ENCODE data around the gene SHISAL1.
"Not testable (repeated sequence)": the region's sequence is repeated elsewhere in the genome, so short reads cannot be mapped to it uniquely, and the experiment has no call there.

SHISAL1 gene

DNA sequence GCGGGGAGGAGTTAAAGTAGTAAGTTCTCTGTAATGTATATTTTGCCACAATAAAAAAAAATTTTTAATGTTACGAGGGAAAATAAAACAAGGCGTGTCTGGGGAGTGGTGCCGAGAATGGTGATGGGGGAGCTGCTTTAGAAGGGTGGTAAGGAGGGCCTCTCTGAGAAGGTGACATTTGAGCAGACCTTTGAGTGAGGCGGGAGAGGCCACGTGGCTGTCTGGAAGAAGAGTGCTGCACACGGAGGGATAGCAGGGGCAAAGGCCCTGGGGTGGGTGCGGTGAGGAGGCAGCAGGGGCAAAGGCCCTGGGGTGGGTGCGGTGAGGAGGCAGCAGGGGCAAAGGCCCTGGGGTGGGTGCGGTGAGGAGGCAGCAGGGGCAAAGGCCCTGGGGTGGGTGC, 10.4 kb downstream of the SHISAL1 start:
- DNase-seq (ENCODE audit: low read depth), result not testable (repeated sequence)

GRCh38 chr22:44301039-44301438, 11.7 kb downstream of the SHISAL1 start:
- DNase-seq (ENCODE audit: low read depth), result no peak

- no peak for DNase-seq (ENCODE audit: low read depth)
These were observed 13.6 kb downstream of the SHISAL1 start for GRCh38 chr22:44299124-44299523.

- no peak for DNase-seq (ENCODE audit: low read depth)
These were observed 14.2 kb downstream of the SHISAL1 start for GRCh38 chr22:44298406-44299091.

GRCh38 chr22:44297470-44298061, 15.2 kb downstream of the SHISAL1 start:
- no peak for DNase-seq (ENCODE audit: low read depth)

DNA sequence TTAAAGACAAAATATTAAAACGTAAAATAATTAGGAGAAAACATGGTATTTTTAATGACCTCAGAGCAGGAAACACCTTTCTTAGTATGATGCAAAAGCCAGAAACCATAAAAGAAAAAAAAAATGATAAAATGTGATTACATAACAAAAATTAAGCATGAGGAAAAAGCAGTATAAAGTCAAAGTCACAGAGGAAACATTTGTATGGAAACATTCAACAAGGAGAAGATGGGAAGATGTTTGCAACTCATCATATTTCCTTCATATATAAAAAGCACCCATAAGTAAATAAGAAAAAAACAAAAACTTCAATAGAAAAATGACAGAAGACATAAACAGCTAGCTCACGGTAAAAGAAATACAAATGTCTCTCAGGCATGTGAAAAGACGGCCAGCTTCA, 17.3 kb downstream of the SHISAL1 start:
- DNase-seq (ENCODE audit: low read depth), result no peak

- DNase-seq (ENCODE audit: low read depth), result no peak
These were observed 18.9 kb downstream of the SHISAL1 start for GRCh38 chr22:44293876-44294275.

DNA sequence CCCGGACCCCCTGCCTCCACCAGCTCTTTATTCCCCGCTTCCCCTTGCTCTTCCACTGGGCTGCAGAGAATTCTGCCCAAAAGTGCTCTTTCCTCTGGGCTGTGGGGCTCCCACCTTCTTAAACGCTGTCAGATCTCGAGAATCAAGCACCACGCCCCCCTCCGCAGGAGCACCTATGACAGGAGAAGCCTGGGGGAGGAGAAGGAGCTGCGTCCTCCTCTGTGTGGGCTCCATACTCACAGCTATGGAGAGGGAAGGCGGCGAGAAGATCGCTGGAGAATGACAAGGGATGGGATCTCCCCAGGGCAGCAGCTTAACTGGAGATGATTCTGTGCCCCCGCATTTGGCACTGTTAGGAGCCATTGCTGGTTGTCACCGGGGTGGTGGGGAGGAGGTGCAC, 19.7 kb downstream of the SHISAL1 start:
- no peak for DNase-seq (ENCODE audit: low read depth)

DNA sequence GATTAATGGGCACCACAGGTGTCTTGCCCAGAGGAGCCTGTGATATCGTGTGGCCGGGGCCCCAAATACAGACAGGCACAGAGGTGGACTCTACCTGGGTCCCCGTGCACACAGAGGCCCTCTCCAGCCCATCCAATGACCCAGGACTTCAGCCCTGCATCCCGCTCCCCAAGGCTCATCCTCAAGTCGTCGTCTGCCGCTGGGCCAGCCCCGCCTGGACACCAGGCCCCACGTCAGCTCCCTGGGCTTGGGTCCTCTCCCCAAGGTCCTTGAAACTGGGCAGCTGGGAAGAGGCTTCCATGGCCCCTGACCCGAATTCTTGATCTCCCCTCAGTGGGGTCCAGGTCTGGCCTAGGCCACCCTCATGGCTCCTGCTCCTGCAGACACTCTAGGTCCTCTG, 20.2 kb downstream of the SHISAL1 start:
- DNase-seq (ENCODE audit: low read depth), result no peak

DNA sequence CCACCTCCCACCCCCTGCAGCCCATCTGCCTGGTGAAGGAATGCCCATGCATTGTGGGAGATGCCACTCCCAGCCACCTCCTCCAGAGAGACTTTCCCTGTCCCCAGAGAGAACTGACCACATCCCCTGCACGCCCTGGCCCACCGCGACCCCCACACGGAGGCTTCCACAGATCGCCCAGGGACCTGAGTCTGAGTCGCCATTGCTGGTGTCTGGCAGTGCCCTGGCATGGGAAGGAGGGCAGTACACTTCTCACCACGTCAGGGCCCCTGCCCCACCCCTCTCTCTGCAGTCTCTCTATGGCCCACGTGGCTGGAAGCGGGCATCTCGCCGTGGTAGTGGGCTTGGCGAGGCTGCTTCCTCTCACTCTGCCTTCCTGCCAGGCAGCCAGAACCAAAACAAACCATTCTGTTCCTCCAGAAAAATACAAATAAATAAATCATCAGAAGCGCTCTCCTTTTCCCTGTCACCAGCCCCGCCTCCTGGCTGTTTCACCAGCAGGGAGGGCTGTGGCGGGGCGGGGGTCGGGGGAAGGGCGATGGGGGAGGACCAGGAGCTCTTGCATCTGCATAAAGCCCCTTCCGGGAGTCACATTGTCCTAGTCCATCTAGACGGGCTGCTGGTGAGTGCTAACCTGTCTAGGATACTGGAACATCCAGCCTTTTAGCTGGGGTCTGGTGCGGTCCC, 20.9 kb downstream of the SHISAL1 start:
- no peak for DNase-seq (ENCODE audit: low read depth)

DNA sequence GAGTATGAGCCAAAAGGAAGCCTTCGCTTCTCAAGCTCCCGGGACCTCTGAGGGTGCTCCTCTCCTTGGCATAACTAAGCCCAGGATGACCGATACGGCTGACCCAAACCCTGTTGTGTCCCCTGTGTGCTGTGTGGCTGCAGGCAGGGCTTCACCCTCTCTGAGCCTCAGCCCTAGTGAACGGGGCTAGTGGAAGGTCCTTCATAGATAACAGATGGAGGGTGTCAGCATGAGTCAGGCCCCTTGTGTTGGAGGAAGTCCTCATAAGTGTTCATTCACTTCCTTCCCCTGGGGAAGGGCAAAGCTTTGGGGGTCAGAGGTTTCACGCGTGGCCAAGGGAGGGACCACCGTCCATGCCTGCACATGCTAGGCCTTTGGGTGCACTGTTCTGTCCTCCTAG, 21.5 kb downstream of the SHISAL1 start:
- no peak for DNase-seq (ENCODE audit: low read depth)

DNA sequence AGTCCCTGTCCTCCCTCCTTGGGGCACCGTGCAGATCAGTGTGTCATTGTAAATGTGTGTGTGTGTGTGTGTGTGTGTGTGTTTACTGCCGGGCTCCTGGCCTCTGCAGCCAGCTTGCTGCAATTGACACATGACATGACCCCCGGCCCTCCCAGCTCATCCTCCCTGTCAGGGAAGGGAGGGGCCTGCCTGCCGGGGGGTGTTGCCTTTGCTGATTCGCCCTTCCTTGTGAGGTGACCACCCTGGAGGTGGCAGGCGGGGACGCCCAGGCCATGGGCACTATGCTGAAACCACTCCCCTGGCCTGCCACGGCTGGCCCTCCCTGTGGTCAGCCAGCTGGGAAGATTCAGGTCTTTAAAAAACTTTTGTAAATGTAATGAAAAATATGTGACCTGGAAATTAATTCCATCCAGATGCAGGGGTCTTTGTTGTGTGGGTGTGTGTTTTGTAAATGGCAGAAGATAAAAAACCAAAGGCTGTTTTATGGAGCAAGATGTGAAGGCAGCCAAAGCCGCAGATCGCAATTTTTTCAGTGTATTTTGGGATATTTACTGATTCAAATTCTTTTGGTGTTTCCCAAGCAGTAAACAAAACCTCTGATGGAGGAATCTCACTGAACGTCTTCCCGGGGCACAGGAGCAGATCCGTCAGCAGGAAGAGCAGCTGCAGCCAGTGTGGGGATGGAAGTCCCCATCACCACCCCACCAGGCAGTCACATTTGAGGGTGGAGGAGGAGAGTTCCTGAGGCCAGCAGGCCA, 23.2 kb downstream of the SHISAL1 start:
- no peak for DNase-seq (ENCODE audit: low read depth)

- DNase-seq (ENCODE audit: low read depth), result no peak
These were observed 23.8 kb downstream of the SHISAL1 start for GRCh38 chr22:44288913-44289312.

DNA sequence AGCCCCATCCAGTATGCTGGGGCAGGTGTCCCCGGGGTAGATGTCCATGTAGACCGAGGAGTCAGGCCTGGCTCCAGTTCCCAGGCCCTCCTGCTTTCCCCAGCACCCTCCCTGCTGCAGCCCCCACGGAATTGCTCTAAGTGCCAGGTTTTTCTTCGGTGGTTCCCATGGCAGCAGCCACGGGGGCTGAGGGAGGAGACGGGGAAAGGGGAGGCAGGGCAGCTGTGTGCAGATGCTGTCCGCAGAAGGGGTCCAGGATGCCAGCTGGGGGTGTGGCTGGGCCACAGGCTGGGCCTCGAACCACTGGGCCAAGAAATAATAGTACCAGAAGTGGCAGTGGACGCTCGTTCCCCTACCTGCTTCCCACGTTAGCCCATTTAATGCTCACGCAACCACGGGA, 25.0 kb downstream of the SHISAL1 start:
- DNase-seq (ENCODE audit: low read depth), result no peak

GRCh38 chr22:44287121-44287693, 25.5 kb downstream of the SHISAL1 start:
- no peak for DNase-seq (ENCODE audit: low read depth)

DNA sequence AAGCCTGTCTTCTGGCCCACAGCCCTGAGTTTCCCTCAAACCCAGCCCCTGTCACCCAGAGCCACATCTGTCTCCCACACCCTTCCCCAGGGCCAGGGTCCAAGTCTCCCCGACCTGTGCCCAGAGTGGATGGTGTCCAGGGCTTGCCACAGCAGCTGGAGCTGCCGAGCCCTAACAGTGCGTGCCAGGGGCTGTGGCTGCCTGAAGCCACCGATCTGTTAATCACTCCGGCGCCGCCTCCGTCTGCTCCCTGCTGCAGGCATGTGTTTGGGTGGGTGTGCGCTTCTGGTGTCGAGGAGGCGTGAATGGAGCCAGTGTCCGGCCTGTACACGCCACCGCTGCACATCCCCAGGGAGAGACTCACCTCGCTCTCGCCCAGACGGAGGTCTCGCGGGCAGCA, 26.1 kb downstream of the SHISAL1 start:
- no peak for DNase-seq (ENCODE audit: low read depth)

GRCh38 chr22:44284711-44285110, 28.0 kb downstream of the SHISAL1 start:
- DNase-seq (ENCODE audit: low read depth), result no peak

DNA sequence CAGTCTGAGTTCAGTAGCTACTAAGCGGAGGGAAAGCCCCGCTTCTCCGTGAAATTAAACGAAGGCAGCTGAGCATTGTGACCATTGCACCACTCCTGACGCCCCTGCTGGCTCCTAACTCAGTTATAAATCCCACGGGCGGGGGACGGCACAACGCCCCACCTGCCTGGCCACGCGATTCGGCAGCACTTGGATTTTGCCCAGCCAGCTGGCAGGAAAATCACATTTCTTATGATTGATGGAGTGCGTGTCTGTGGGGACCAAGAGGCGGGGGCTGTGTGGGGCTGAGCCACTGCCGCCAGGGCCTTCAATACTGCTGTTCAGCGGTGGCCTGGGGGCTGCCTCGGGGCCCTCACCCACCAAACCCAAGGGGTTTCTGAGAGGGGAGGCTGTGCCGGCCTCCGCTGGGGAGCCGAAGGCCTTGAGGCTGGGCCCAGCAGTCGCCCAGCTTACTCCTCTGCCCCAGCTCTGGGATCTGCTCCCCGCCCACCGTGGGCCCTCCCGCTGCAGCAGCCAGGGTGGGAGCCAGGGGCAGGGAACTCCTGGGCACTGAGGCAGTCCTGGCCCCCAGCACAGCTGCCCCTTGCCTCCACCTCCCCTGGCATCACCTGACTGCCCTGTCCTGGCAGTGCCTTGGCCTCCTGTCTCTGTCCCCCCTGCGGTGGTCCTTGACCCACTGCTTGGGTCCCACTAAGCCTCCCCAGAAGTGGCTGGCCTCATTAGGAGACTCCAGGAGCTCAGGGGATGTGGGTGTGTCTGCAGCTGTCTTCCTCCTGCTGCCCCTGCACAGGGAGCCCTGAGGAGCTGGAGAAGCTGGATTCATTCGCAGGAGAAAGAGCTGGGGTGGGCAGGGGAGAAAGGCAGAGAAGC, 30.7 kb downstream of the SHISAL1 start:
- DNase-seq (ENCODE audit: low read depth), result no peak

DNA sequence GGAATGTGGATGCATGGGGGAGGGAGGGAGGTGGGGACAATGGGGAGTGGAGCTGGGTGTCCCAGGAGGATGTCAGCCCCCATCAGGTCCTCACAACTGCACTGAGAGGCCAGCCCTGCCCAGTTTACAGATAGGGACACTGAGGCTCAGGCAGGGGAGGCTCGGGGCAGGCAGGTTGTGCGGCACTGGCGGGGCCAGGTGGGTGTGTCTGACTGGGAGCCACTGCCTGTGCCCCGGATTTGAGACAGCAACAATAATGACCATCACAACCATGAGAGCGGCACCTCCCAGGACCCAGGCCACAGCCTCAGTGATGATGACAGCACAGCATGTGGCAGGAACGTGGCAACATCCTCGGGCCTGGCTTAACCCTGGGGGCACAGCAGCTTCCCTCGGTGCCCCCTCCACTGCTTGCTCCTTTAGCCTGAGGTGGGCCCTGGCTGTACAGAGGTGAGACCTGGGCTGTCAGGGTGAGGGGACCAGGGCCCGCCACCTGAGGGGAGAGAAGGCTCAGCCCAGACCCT, 32.0 kb downstream of the SHISAL1 start:
- DNase-seq (ENCODE audit: low read depth), result no peak

- no peak for DNase-seq (ENCODE audit: low read depth)
These were observed 33.7 kb downstream of the SHISAL1 start for GRCh38 chr22:44279069-44279360.
